ES-I3 (cell line): ENCODE data around the gene ARHGEF7.
"Not testable (repeated sequence)": the region's sequence is repeated elsewhere in the genome, so short reads cannot be mapped to it uniquely, and the experiment has no call there.

Source experiments
- H3K36me3 ChIP-seq: 2 replicates; pipeline ENCODE4 v1.6.1; 2013; ENCODE audit warnings: mild to moderate bottlenecking, low read length, control low read depth, moderate library complexity; ENCODE audit not compliant: insufficient read depth
- H3K4me1 ChIP-seq: 2 replicates; pipeline ENCODE4 v1.6.1; 2013; ENCODE audit warnings: mild to moderate bottlenecking, control low read depth, low read length; ENCODE audit not compliant: insufficient read depth
- H3K9ac ChIP-seq: 2 replicates; pipeline ENCODE4 v1.6.1; 2013; ENCODE audit warnings: low read depth, mild to moderate bottlenecking, low read length, moderate library complexity
- H3K9me3 ChIP-seq: 2 replicates; pipeline ENCODE4 v1.6.1; 2013; ENCODE audit warnings: mild to moderate bottlenecking, low read length, moderate library complexity; ENCODE audit not compliant: control insufficient read depth, insufficient read depth

ARHGEF7 gene

GRCh38 chr13:111253365-111253872 is 138.3 kb downstream of the ARHGEF7 start:
- Histone ChIP-seq H3K9me3 (0 out of 2 replicates have a peak, but pooled peaks cover 2% of the 10 kb centered on the region), H3K4me1 (no peaks in the 10 kb centered on the region), H3K36me3 (no peaks in the 10 kb centered on the region; the same call in none of the 2 replicates), H3K9ac (no peak overlapping the region)

GRCh38 chr13:111255228-111255790 is 140.2 kb downstream of the ARHGEF7 start:
- Histone ChIP-seq H3K9ac (no peak overlapping the region), H3K36me3 (no peaks in the 10 kb centered on the region; the same call in none of the 2 replicates)

DNA sequence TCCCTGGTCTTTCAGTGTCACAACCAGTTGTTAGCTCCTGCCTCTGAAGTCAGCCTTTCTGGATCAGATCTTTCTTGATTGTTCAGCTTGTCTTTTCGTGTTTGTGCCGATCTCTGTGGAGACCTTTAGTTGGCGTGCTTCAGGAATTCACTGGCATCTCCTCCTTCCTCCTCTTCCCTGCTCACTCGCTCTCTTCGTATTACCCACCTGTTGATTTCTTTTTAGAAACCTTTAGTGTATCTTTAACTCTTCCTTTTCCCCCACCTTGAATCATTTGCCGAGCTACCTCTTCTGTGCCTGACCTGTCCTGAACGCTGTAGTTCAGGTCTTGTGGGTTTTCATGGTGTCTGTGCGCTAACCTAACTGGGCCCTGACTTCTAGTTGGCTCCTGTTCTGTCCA is 141.3 kb downstream of the ARHGEF7 start:
- H3K9me3 ChIP-seq = 0 out of 2 replicates have a peak, but pooled peaks cover 2% of the 10 kb centered on the region
- H3K4me1 ChIP-seq = no peaks in the 10 kb centered on the region
- H3K9ac ChIP-seq = no peak overlapping the region
- no peaks in the 10 kb centered on the region; the same call in 1 of the 2 replicates for H3K36me3 ChIP-seq

More at GRCh38 chr13:111255228-111255790, 140.2 kb downstream of the ARHGEF7 start:
- H3K4me1 ChIP-seq = no peaks in the 10 kb centered on the region
- H3K9me3 ChIP-seq = 0 out of 2 replicates have a peak, but pooled peaks cover 2% of the 10 kb centered on the region

DNA sequence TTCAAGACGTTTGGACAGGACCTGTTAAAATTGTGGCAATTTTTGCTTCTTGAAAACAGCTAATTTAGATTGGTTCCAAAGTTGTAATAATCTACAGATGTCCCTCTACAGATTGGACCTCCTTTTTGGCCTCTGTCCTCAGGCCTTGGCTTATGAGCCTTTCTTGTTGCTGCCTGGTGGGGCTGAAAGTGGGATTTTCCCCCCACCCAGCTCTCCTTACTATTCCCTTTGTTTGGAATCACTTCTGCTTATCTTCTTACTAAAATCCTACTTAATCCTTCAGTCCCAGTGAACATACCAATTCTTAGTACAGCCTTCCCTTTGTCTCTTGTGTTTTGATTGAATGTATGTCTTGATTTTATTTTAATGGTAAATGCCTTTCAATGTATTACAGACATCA is 141.8 kb downstream of the ARHGEF7 start:
- Histone ChIP-seq H3K4me1 (no peaks in the 10 kb centered on the region), H3K9me3 (0 out of 2 replicates have a peak, but pooled peaks cover 2% of the 10 kb centered on the region), H3K36me3 (no peaks in the 10 kb centered on the region; the same call in 1 of the 2 replicates), H3K9ac (no peak overlapping the region)

DNA sequence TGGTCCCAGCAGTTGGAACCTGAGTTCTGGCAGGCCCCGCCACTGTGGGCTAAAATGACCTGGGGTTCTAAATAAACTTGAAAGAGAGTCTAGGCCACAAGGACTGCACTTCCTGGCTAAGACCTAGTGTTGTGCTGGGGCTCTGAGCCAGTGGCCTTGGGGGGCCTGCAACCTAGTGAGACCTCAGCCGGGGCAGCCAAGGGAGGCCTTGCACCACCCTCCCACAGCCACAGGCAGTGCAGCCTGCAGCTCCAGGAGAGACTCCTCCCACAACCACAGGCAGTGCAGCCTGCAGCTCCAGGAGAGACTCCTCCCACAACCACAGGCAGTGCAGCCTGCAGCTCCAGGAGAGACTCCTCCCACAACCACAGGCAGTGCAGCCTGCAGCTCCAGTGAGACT is 142.8 kb downstream of the ARHGEF7 start:
- not testable (repeated sequence) for H3K9me3 ChIP-seq, H3K4me1 ChIP-seq, H3K9ac ChIP-seq, H3K36me3 ChIP-seq

DNA sequence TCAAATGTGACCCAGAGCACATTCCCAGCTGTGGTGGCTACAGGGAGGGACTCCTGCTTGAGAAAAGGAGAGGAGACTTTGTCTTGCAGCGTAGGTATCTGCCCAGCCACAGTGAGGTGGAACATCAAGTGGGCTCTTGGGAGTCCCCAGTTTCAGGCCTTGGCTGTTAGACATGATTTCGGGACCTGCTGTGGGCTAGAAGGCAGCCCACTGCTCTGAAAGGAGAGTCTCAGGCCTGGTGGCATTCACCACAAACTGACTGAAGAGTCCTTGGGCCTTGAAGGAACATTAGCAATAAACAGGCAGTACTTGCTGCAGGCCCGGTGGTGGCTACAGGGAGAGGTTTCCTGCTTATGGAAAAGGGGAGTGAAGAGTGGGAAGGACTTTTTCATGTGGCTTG is 143.5 kb downstream of the ARHGEF7 start:
- H3K9ac ChIP-seq = no peak overlapping the region
- 0 out of 2 replicates have a peak, but pooled peaks cover 2% of the 10 kb centered on the region for H3K9me3 ChIP-seq
- H3K4me1 ChIP-seq = no peaks in the 10 kb centered on the region
- no peaks in the 10 kb centered on the region; the same call in 1 of the 2 replicates for H3K36me3 ChIP-seq

- H3K4me1 ChIP-seq = no peaks in the 10 kb centered on the region
- no peaks in the 10 kb centered on the region for H3K36me3 ChIP-seq
Measured at GRCh38 chr13:111259058-111259457, 143.9 kb downstream of the ARHGEF7 start.

DNA sequence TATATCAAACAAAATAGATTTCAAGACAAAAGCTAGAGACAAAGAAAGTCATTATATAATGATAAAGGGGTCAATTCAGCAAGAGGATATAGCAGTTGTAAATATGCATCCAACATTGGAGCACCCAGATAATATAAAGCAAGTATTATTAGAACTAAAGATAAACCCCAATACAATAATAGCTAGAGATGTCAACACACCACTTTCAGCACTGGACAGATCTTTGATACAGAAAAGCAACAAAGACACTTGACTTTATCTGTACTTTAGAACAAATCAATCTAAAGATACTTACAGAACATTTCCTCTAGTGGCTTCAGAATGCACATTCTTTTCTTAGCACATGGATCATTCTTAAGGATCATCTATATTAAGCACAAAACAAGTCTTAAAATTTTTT is 146.2 kb downstream of the ARHGEF7 start:
- H3K9me3 ChIP-seq = no peaks in the 10 kb centered on the region

More at GRCh38 chr13:111259058-111259457, 143.9 kb downstream of the ARHGEF7 start:
- no peaks in the 10 kb centered on the region for H3K9me3 ChIP-seq
- H3K9ac ChIP-seq = no peak overlapping the region

GRCh38 chr13:111262281-111262680 is 147.2 kb downstream of the ARHGEF7 start:
- Histone ChIP-seq H3K9ac (no peak overlapping the region), H3K36me3 (no peaks in the 10 kb centered on the region), H3K9me3 (no peaks in the 10 kb centered on the region), H3K4me1 (no peaks in the 10 kb centered on the region)

More for the DNA sequence above, 146.2 kb downstream of the ARHGEF7 start:
- H3K9ac ChIP-seq = no peak overlapping the region
- H3K36me3 ChIP-seq = no peaks in the 10 kb centered on the region
- H3K4me1 ChIP-seq = no peaks in the 10 kb centered on the region

- H3K9ac ChIP-seq = no peak overlapping the region
- H3K9me3 ChIP-seq = no peaks in the 10 kb centered on the region
- H3K36me3 ChIP-seq = no peaks in the 10 kb centered on the region; the same call in 1 of the 2 replicates
- no peaks in the 10 kb centered on the region for H3K4me1 ChIP-seq
Measured at GRCh38 chr13:111262715-111263114, 147.6 kb downstream of the ARHGEF7 start.

- Histone ChIP-seq H3K4me1 (no peaks in the 10 kb centered on the region), H3K36me3 (no peaks in the 10 kb centered on the region; the same call in 1 of the 2 replicates), H3K9me3 (no peaks in the 10 kb centered on the region), H3K9ac (no peak overlapping the region)
Measured at GRCh38 chr13:111263566-111263965, 148.5 kb downstream of the ARHGEF7 start.

DNA sequence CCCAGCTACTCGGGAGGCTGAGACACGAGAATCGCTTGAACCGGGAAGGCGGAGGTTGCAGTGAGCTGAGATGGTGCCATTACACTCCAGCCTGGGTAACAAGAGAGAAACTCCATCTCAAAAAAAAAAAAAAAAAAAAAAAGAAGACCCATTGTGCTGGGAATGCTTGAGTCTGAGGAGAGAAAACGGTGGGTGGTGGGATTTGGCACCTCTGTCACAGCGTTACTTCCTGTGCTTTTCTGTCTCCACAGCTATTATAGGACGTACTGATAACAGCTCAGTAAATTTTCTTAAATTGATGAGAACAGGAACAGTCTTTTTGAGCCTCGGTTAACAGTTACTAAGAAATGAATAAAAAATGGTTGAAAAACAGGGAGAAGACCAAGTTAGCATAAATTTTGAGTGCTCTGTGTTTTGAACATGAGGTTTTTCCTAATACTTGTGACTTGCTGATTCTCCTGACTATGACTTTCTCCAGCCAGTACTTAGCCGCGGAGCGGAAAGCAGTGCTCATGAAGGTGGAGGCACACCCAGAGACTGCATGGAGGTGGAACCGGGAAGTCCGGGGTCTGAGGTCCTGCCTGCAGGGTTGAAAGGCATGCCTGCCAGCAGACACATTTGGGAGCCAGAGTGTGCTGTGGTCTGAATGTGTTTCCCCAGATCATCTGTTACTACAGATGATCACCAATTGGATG is 150.0 kb downstream of the ARHGEF7 start:
- no peaks in the 10 kb centered on the region for H3K9me3 ChIP-seq
- H3K36me3 ChIP-seq = peaks cover 3% of the 10 kb centered on the region
- no peak overlapping the region for H3K9ac ChIP-seq
- no peaks in the 10 kb centered on the region for H3K4me1 ChIP-seq

- H3K9me3 ChIP-seq = no peaks in the 10 kb centered on the region
- peaks cover 3% of the 10 kb centered on the region for H3K36me3 ChIP-seq
- H3K9ac ChIP-seq = no peak overlapping the region
- no peaks in the 10 kb centered on the region for H3K4me1 ChIP-seq
Measured at GRCh38 chr13:111265701-111266035, 150.6 kb downstream of the ARHGEF7 start.

DNA sequence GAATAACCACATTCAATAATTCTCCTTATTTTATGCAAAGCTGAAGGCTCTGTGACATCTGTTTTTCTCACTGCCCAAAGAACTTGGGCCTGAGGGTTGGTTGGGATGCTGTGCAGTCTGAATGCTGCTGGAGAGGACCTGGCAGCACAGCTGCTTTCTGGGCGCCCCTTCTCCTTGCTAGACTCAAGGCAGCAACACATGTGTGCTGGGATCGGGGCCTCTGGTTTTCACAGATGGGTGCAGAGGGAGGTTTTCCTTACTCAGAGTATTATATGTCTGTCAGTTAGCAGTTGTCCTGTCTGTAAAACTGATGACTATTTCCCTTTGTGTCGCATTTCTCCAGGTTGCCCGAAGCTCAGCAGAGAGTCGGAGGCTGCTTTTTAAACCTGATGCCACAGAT is 152.1 kb downstream of the ARHGEF7 start:
- Histone ChIP-seq H3K36me3 (peaks cover 3% of the 10 kb centered on the region), H3K9me3 (no peaks in the 10 kb centered on the region), H3K4me1 (no peaks in the 10 kb centered on the region), H3K9ac (no peak overlapping the region)

DNA sequence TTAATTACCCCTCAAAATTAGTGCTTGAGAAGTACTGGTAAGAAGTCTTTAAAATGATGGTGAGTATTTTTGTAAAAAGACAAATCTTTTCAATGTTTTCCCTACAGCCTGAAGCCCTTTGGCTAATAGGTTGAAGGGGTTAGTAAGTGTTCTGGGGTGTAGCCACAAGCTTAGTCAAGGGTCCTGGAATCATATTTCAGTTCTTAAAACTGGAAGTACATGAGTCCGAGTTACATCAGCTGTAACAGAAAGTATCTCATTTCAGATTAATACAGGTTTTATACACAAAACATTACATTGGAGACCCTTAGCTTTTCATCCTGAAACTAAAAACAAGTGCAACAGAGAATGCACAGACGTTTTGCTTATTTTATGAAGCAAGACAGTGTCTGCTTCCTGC is 152.7 kb downstream of the ARHGEF7 start:
- H3K9ac ChIP-seq = no peak overlapping the region
- H3K9me3 ChIP-seq = no peaks in the 10 kb centered on the region
- peaks cover 3% of the 10 kb centered on the region for H3K36me3 ChIP-seq
- no peaks in the 10 kb centered on the region for H3K4me1 ChIP-seq
